Psoas muscle (tissue), 8 donors: Measurements from ENCODE around the gene ASCC2. TPM values are rescaled to one million over a fixed set of nuclear protein-coding genes. Genes with fewer than 3 reads are reported as not detected.

Experiments used
- ATAC-seq, 4 donors: fragments of 200-7000 bp; cut with Tn5 transposase; one replicate each; pipeline ENCODE4 v1.9.1; 2020; ENCODE audit warnings: moderate library complexity in 3 of 4, mild to moderate bottlenecking in 2 of 4
- DNase-seq, 2 donors: peaks; one replicate each; pipeline ENCODE4 v3.0.0-alpha.2; 2020
- H3K27ac ChIP-seq: fragments of 200-600 bp; one replicate; pipeline ENCODE4 v1.8.0; 2022
- H3K27me3 ChIP-seq, 3 donors: fragments of 200-600 bp in 1 of 3; one replicate each; pipeline versions ENCODE4 v1.6.1 to v1.8.0; 2013 to 2022; ENCODE audit warnings: low read length in 2 of 3, mild to moderate bottlenecking in 2 of 3, moderate library complexity in 1 of 3; ENCODE audit not compliant: insufficient read depth in 3 of 3
- H3K36me3 ChIP-seq, 2 donors: fragments of 200-600 bp in 1 of 2; one replicate each; pipeline versions ENCODE4 v1.6.1 to v1.8.0; 2013 to 2022; ENCODE audit warnings: low read depth in 1 of 2, mild to moderate bottlenecking in 1 of 2, moderate library complexity in 1 of 2; ENCODE audit not compliant: insufficient read depth in 1 of 2
- H3K4me1 ChIP-seq: fragments of 200-600 bp; one replicate; pipeline ENCODE4 v1.8.0; 2022
- H3K4me3 ChIP-seq: fragments of 200-600 bp; one replicate; pipeline ENCODE4 v1.8.0; 2022; ENCODE audit warnings: mild to moderate bottlenecking
- H3K9me3 ChIP-seq: fragments of 200-600 bp; one replicate; pipeline ENCODE4 v1.8.0; 2022
- WGBS, 3 donors: extraction: QIAGEN DNeasy Blood & Tissue Kit; methylation state at CpG; one replicate each; pipeline versions ENCODE4 v1.1.6 to v1.1.7; 2013; 5-methylcytosine and 5-hydroxymethylcytosine counted together
- intact Hi-C, 2 donors: fragments of 100-400 bp; cut with DNase I; formaldehyde crosslinking; loops; one replicate each; pipeline versions ENCODE4 v1.11.0 to v1.14.2; 2022
- polyA plus RNA-seq, 3 donors: library from polyadenylated mRNA; stranded (reverse); fragments of 200-250 nt; gene quantifications; one replicate each; pipeline ENCODE4 v1.2.3, GENCODE V29; 2013
- total RNA-seq, 4 donors: library from RNA; stranded (reverse); fragmentation: NEBNext Ultra II Directional in 2 of 4; extraction: Animal tissue kit (Norgen Biotek cat#: 25700) in 2 of 4; gene quantifications; one replicate each; pipeline versions ENCODE4 v1.2.1 to v1.2.4, GENCODE V29; 2021 to 2023
- TF ChIP-seq, protein P1 (sequence below): fragments of 200-600 bp; IDR thresholded peaks from one replicate; pipeline ENCODE4 v1.8.0; 2022; ENCODE audit warnings: antibody characterized with exemption
- donor health status: healthy with polysubstance abuse.
- donor health status: DM: no; HTN: no; CAD: no; lungs with moderate emphysema.
- donor health status: Bipolar disorder and iron deficiency.
- donor health status: healthy.
- donor health status: DM: yes; HTN: yes; CAD: no.
- donor health status: DM: no; HTN: no; CAD: no.
- donor health status: DM: no; HTN: no; CAD: no.
- donor health status: DM: yes; HTN: yes; CAD: no.

Gene ASCC2
- total and polyA plus RNA-seq, 7 donors: 45.7 to 58.6 (median 47.1) TPM

DNA sequence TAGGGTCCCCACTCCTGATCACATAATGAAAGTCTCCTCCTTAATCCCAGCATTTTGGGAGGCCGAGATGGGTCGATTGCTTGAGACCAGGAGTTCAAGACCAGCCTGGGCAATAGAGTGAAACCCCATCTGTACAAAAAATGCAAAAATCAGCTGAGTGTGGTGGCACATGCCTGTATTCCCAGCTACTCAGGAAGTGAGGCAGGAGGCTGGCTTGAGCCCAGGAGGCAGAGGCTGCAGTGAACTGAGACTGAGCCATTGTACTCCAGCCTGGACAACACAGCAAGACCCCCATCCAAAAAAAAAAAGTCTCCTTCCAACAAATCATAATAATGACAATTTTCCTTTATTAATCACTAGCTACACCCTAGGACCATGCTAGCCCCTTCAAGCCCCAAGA, 86.4 kb downstream of the ASCC2 start:
- 94 to 98% (median 97%) methylated on average over 2 of the region's 2 CpGs for WGBS, 3 donors
- H3K4me3 ChIP-seq: no peak overlapping the region
- peaks cover 28% of the 10 kb centered on the region for H3K4me1 ChIP-seq
- no peaks in the 10 kb centered on the region for H3K9me3 ChIP-seq
- H3K27ac ChIP-seq: no peak overlapping the region
- no peaks in the 10 kb centered on the region for H3K27me3 ChIP-seq
- TF ChIP-seq, protein P1, sequence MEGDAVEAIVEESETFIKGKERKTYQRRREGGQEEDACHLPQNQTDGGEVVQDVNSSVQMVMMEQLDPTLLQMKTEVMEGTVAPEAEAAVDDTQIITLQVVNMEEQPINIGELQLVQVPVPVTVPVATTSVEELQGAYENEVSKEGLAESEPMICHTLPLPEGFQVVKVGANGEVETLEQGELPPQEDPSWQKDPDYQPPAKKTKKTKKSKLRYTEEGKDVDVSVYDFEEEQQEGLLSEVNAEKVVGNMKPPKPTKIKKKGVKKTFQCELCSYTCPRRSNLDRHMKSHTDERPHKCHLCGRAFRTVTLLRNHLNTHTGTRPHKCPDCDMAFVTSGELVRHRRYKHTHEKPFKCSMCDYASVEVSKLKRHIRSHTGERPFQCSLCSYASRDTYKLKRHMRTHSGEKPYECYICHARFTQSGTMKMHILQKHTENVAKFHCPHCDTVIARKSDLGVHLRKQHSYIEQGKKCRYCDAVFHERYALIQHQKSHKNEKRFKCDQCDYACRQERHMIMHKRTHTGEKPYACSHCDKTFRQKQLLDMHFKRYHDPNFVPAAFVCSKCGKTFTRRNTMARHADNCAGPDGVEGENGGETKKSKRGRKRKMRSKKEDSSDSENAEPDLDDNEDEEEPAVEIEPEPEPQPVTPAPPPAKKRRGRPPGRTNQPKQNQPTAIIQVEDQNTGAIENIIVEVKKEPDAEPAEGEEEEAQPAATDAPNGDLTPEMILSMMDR: no peak
- DNase-seq (no peak), ATAC-seq (no peak)
- intact Hi-C loops: no loop called here
- H3K36me3 ChIP-seq: peaks cover 0 to 37% of the 10 kb centered on the region in 2 donors

DNA sequence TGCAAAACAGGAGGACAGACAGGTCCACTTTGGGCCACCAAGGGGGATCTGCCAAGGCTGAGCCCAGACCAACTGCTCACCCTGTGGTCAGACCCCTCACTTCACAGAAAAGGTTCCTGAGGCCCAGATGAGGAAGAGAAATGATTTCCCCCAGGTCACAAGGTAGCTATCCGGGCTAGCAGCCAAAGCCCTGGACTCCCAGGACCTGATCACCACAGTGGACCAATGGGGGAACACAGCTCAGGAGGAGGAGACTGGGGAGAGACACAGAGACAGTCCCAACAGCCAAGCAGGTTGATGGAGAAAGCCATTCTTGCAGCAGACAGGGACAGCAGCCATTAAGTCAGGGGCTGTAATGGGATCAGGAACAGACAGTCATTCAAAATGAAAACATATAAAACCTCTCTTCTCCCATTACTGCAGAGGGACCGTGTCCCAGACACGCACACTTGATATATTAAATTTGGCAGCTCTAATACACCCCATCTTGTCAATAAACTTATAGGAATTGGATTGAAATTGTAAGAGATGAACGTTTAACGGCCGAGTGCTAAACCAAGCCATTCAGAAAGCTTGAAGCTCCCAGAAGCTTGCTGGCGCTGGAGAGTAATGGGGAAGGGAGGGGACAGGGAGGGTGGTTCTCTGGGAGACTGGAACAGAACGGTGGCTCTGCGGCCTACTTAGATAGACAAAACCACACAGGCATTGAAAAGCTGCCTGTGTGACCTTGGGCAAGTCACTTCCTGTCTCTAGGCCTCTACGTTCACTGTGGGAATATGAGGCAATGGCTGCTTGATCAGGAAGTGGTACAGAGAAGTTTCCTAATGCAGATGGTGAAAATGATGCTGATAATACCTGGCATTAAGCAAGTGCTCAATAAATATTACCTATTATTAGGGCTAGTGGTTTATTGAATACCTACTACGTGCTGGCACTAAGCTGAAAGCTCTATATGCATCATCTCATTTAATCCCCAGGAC, 87.2 kb downstream of the ASCC2 start:
- no peak for ATAC-seq
- no peak for DNase-seq
- peaks cover 0 to 45% of the 10 kb centered on the region in 2 donors for H3K36me3 ChIP-seq
- 59 to 79% (median 62%) methylated on average over 11 of the region's 11 CpGs for WGBS, 3 donors
- no peak overlapping the region for H3K27ac ChIP-seq
- TF ChIP-seq, protein P1: no peak
- no peaks in the 10 kb centered on the region for H3K9me3 ChIP-seq
- no peak overlapping the region for H3K4me3 ChIP-seq
- intact Hi-C loops: no loop called here
- no peaks in the 10 kb centered on the region for H3K27me3 ChIP-seq
- peaks cover 19% of the 10 kb centered on the region for H3K4me1 ChIP-seq

DNA sequence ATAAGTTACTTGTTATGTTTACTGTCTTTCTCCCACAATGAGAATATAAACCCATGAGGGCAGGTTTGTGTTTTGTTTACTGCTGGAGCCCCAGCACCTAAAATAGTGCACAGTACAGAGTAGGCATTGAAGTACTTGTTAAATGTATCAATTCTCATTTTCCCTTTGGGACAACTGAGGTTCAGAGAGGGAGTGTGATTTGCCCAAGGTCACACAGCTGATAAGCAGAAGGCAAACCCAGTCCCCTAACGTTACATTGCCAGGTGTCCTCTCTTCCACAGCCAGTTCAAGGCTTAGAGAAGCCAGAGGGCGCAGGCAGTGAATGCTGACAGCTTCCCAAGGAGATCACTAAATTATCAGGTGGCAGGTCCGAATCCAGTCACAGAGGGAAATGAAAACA, 88.0 kb downstream of the ASCC2 start:
- Histone ChIP-seq H3K27ac (no peak overlapping the region), H3K27me3 (no peaks in the 10 kb centered on the region), H3K4me1 (peaks cover 17% of the 10 kb centered on the region), H3K4me3 (no peak overlapping the region), H3K36me3 (peaks cover 0 to 49% of the 10 kb centered on the region in 2 donors), H3K9me3 (no peaks in the 10 kb centered on the region)
- intact Hi-C loops: no loop called here
- TF ChIP-seq, protein P1: no peak
- 89 to 93% (median 92%) methylated on average over 3 of the region's 3 CpGs for WGBS, 3 donors
- no peak for DNase-seq
- ATAC-seq: no peak

- H3K4me1 ChIP-seq: peaks cover 12% of the 10 kb centered on the region
- no peaks in the 10 kb centered on the region for H3K9me3 ChIP-seq
- WGBS, 3 donors: 88 to 94% (median 91%) methylated on average over 9 of the region's 9 CpGs
- TF ChIP-seq, protein P1: no peak
- H3K27ac ChIP-seq: no peak overlapping the region
- H3K4me3 ChIP-seq: no peak overlapping the region
- ATAC-seq (no peak), DNase-seq (no peak)
- no peaks in the 10 kb centered on the region for H3K27me3 ChIP-seq
- peaks cover 0 to 49% of the 10 kb centered on the region in 2 donors for H3K36me3 ChIP-seq
- intact Hi-C loops: no loop called here
Observed at GRCh38 chr22:29748248-29748893, 89.7 kb downstream of the ASCC2 start.
